Bronchial epithelial cell (primary cell): ENCODE results near the gene FUT6. TPM values are rescaled to one million over a fixed set of nuclear protein-coding genes. Genes with fewer than 3 reads are reported as not detected.
"Not testable (repeated sequence)": the region's sequence is repeated elsewhere in the genome, so short reads cannot be mapped to it uniquely, and the experiment has no call there.

Experiments used
- DNase-seq: peaks from one replicate; pipeline ENCODE4 v3.0.0-alpha.2; 2010; ENCODE audit warnings: low read depth
- FAIRE-seq: peaks from 2 replicates; lab custom pipeline; 2011; peaks lifted over from hg19 to GRCh38; lab: Jason Lieb, UNC
- H3K27me3 ChIP-seq: 2 replicates; pipeline ENCODE4 v1.5.1; 2011; ENCODE audit warnings: low read length; ENCODE audit not compliant: control insufficient read depth, insufficient read depth
- H3K36me3 ChIP-seq: 2 replicates; pipeline ENCODE4 v1.5.1; 2011; ENCODE audit warnings: low read length; ENCODE audit not compliant: control insufficient read depth, insufficient read depth
- H3K4me3 ChIP-seq: 2 replicates; pipeline ENCODE4 v1.5.1; 2011; ENCODE audit warnings: mild to moderate bottlenecking, low read depth, low read length, control low read depth
- CTCF ChIP-seq: IDR thresholded peaks from 2 replicates; pipeline ENCODE4 v1.5.1; 2011; ENCODE audit warnings: mild to moderate bottlenecking, moderate library complexity, low read length, control low read depth, inconsistent platforms; ENCODE audit not compliant: insufficient read depth, severe bottlenecking
- total RNA-seq: library from RNA; depleted of rRNA; stranded (reverse); fragments of >200 nt; gene quantifications from 2 replicates; pipeline ENCODE4 v1.2.1, GENCODE V29; 2014

Gene FUT6
- 2.1 and 7.9 TPM in 2 replicates for total RNA-seq

GRCh38 chr19:5839065-5840017, at the start of gene FUT6:
Gene FUT6, minus strand, starts transcription at chr19:5839702. Its CDS starts 7,135 bp downstream, at chr19:5832567.
- Histone ChIP-seq H3K4me3 (no peak within 1 kb of the TSS), H3K36me3 (no peaks in the 10 kb centered on the region), H3K27me3 (no peaks in the 10 kb centered on the region)
- no peak for TF ChIP-seq CTCF
- FAIRE-seq (no peak), DNase-seq (no peak)

GRCh38 chr19:5884065-5884811, 44.7 kb upstream of the FUT6 start:
- not testable (repeated sequence) for FAIRE-seq

GRCh38 chr19:5883157-5883873, 43.8 kb upstream of the FUT6 start:
- FAIRE-seq, result not testable (repeated sequence)
- peak; percentile 37 for DNase-seq

More at GRCh38 chr19:5884065-5884811, 44.7 kb upstream of the FUT6 start:
- not testable (repeated sequence) for H3K4me3 ChIP-seq, H3K36me3 ChIP-seq, H3K27me3 ChIP-seq
- DNase-seq, result peak; percentile 40

GRCh38 chr19:5882421-5882968, 43.0 kb upstream of the FUT6 start:
- FAIRE-seq (no peak), DNase-seq (no peak)
- Histone ChIP-seq H3K36me3 (no peaks in the 10 kb centered on the region), H3K27me3 (no peaks in the 10 kb centered on the region), H3K4me3 (no peak overlapping the region)
- no peak for TF ChIP-seq CTCF

More at GRCh38 chr19:5883157-5883873, 43.8 kb upstream of the FUT6 start:
- not testable (repeated sequence) for H3K36me3 ChIP-seq, H3K27me3 ChIP-seq, H3K4me3 ChIP-seq

GRCh38 chr19:5881543-5882299, 42.2 kb upstream of the FUT6 start:
- FAIRE-seq, result no peak
- TF ChIP-seq CTCF, result no peak
- Histone ChIP-seq H3K36me3 (no peaks in the 10 kb centered on the region), H3K4me3 (no peak overlapping the region), H3K27me3 (no peaks in the 10 kb centered on the region)
- no peak for DNase-seq

- DNase-seq, result peak; percentile 48
- no peak for FAIRE-seq
- Histone ChIP-seq H3K27me3 (no peaks in the 10 kb centered on the region), H3K36me3 (no peaks in the 10 kb centered on the region), H3K4me3 (no peak overlapping the region)
- TF ChIP-seq CTCF, result no peak
Measured at GRCh38 chr19:5880604-5881078, 41.1 kb upstream of the FUT6 start.
